Renal cortex interstitium (tissue), 15 donors: ENCODE data around the gene NCF2. TPM values are rescaled to one million over a fixed set of nuclear protein-coding genes. Genes with fewer than 3 reads are reported as not detected.
"Not testable (repeated sequence)": the region's sequence is repeated elsewhere in the genome, so short reads cannot be mapped to it uniquely, and the experiment has no call there.

Source experiments
- DNase-seq, 11 donors: peaks; one replicate each; pipeline ENCODE4 v3.0.0-alpha.2; 2013; ENCODE audit warnings: low read depth in 9 of 11, low spot score in 4 of 11; ENCODE audit errors: extremely low read depth in 1 of 11
- long read RNA-seq, 16 experiments: transcript quantifications; one replicate each; lab custom pipeline, GENCODE V29; 2026
- polyA plus RNA-seq, 3 donors: library from polyadenylated mRNA; unstranded; fragments of 120-200 nt; gene quantifications; one replicate each; pipeline ENCODE4 v1.2.1, GENCODE V29; 2013; ENCODE audit not compliant: insufficient read length in 3 of 3

NCF2 gene, protein sequence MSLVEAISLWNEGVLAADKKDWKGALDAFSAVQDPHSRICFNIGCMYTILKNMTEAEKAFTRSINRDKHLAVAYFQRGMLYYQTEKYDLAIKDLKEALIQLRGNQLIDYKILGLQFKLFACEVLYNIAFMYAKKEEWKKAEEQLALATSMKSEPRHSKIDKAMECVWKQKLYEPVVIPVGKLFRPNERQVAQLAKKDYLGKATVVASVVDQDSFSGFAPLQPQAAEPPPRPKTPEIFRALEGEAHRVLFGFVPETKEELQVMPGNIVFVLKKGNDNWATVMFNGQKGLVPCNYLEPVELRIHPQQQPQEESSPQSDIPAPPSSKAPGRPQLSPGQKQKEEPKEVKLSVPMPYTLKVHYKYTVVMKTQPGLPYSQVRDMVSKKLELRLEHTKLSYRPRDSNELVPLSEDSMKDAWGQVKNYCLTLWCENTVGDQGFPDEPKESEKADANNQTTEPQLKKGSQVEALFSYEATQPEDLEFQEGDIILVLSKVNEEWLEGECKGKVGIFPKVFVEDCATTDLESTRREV
- polyA plus RNA-seq = 1 to 10 TPM; 3.2 to 4.3 (median 4.2) TPM
- long read RNA-seq, donor 1 = 0 reads
- long read RNA-seq, donor 2 = 0 reads
- long read RNA-seq, donor 3, partial matches to known transcripts = 0 of 1 reads
- long read RNA-seq, donor 3, other reads (novel, unspliced or antisense) = 0 of 1 reads
- long read RNA-seq, donor 4 = 0 reads
- long read RNA-seq, donor 5 = 0 reads
- long read RNA-seq, donor 6 = 0 reads
- long read RNA-seq, donor 7 = 0 reads
- long read RNA-seq, donor 8 = 0 reads
- long read RNA-seq, donor 9 = 0 reads
- long read RNA-seq, donor 10 = 0 reads
- long read RNA-seq, donor 11 = 0 reads
- long read RNA-seq, donor 12, partial matches to known transcripts = 0 of 1 reads
- long read RNA-seq, donor 12, other reads (novel, unspliced or antisense) = 0 of 1 reads
- long read RNA-seq, donor 13 = 0 reads
- long read RNA-seq, donor 14, partial matches to known transcripts = 0 of 2 reads
- long read RNA-seq, donor 14, other reads (novel, unspliced or antisense) = 0 of 2 reads
- long read RNA-seq, donor 15 = 0 reads
- long read RNA-seq, donor 16 = 0 reads

DNA sequence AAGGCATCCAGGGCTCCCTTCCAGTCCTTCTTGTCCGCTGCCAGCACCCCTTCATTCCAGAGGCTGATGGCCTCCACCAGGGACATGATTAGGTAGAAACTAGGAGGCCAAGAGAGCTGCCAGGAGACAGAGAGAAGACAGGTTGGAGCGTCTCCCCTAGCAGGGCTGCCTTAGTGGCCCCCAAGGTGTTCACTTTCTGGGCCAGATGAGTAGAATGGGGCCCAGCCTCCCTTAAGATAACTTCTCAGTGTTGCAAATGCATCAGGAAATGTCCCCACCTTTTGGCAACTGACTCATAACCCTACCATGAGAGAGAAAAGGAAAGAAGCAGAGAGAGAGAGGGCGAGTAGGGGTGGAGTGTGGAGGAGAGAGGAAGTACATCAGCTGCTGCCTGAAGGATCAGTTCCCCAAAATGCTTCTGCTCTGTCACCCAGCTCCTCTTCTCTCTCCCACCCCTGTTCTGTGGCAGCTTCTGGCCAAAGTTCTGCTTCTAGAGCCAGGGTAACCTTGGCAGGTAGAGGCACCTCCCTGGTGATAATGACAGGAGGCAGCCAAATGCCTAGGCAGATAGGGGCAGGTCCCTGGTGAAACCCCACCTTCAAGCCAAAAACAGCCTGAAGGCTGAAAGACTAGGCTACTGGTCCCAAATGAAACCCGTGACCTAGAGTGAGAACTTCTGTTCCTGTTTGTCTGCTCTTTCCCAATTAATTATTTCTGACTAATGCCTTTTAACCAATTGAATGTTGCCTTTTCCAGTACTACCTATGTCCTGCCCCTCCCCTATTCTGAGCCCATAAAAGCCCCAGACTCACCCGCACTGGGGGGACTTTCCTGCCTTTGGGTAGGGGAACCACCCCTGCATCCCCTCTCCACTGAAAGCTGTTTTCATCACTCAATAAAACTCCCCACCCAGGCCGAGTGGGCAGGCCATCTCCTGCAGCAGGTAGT lies at the start of gene NCF2:
NCF2 (minus strand) TSS at position 216 of the 948 bp plus-strand sequence; CDS start at position 86, 130 bp downstream.
- no peak for DNase-seq

DNA sequence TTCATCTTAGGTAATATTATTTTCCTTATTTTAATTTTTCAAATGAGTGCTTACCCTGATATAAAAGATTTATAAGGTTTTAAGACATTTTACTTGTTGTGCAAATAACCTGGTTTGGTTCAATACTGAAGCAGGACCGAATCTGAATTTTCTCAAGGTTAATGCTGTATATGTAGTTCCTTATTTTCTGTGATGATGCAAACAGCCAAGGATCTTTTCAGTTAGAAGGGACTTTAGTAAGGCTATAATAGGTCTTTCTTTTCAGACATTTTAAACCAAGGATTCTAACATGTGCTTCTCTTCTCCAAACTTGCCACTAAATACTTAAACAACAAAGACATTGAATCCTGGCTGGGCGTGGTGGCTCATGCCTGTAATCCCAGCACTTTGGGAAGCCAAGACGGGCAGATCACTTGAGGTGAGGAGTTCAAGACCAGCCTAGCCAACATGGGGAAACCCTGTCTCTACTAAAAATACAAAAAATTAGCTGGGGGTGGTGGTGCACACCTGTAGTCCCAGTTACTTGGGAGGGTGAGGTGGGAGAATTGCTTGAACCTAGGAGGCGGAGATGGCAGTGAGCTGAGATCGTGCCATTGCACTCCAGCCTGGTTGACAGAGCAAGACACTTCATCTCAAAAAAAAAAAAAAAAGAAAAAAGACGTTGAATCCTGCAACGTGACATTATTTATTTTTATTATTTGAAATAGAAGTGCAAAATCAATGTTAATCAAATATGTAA lies 48.6 kb upstream of the NCF2 start:
- no peak for DNase-seq

DNA sequence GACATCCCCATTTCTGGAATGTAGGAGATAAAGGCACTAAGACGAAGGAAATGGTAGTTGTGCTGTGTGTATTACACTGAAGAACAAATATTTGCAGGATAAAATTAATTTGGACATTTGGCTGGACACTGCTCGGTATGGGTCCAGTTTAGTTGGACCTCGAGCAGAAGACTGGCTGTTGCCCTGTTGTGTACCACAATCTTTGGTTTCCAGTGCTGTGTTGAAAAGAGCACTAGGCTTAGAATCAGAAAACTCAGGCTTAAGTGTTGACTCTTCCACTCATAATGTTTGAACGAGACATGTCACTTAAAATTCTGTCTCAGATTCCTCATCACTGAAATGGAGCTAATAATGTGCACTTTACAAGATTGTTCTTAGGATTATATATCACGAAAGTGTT lies 46.5 kb upstream of the NCF2 start:
- no peak for DNase-seq

DNA sequence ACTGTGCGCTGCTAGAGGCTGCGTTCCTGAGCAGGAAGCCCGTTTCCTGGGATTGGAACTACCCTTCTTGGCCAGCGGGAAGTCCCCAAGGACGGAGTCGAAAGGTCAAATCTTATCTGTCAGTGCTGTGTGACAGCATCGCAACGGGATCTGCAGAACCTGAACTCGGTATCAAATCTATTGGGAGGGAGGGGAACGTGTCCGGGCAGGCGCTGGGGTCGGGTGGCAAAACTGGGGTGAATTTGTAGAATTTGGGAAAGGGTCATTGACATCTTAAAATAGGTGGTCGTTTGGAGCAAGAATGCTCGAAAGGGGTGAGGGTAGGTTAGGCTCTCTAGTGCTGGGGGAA lies 46.0 kb upstream of the NCF2 start:
- no peak for DNase-seq

DNA sequence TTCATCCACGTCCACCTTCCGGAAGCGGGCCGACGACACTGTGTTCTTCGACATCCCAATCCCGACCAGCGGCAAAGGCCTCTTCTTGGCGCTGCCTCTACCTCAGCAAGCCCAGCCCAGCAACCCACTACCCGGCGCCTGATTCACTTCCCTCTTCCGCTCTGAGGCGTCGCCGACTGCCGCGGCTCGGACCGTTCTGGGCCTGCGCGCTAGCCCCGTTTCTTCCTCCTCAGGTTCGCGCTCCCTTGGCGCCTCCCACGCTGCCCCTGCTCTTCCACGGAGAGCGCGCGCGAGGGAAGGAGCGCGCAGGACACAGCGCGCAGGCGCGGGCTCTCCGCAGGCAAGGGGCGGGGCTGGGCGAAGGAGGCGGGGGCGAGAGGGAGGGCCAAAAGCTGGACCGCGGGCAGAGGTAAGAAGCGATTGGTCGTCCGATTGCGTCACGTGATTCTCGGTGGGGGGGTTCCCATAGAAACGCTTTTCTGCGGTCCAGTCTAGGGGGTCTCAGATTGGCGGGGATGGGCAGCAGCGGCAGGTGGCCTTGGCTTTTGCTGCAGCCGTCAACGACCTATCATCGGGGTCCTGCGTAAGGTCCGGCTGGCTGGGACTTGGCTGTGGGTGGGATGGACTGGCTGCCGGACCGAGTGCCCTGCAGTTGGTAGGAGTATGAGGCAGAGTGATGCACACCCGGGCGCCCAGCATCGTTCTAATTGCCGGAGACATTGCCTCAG lies 45.5 kb upstream of the NCF2 start, which contains the start of gene ARPC5:
ARPC5 (minus strand) TSS at position 178 of the 728 bp plus-strand sequence; CDS start at position 54, 124 bp downstream.
- peak; percentile 88 to 97 (median 95) for DNase-seq

DNA sequence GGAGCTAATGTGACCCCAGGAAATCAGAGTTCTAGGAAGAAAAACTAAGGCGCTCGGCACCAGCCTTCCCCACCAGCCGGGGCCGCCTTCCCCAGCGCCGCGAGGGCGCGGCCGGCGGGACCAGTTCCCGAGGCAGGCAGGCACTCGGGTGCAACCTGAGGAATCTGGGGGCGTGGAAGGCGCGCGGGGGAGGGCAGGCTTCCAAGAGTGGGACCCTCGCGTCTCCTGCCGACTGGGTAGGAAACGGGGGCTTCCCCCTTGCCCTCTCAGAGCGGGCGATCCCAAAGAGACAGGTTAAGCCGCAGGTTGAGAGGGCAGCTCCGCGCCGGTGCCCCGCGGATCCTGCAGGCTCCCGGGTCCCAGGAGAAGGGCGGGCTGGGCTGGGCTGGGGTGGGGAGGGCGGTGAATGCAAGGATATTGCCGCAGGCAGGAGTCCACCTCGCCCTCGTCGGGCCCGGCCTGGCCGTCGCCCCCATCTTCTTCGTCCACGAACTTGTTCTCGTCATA lies 44.9 kb upstream of the NCF2 start:
- peak in 3 of 11 donors; percentile 19 to 39 (median 21) for DNase-seq

DNA sequence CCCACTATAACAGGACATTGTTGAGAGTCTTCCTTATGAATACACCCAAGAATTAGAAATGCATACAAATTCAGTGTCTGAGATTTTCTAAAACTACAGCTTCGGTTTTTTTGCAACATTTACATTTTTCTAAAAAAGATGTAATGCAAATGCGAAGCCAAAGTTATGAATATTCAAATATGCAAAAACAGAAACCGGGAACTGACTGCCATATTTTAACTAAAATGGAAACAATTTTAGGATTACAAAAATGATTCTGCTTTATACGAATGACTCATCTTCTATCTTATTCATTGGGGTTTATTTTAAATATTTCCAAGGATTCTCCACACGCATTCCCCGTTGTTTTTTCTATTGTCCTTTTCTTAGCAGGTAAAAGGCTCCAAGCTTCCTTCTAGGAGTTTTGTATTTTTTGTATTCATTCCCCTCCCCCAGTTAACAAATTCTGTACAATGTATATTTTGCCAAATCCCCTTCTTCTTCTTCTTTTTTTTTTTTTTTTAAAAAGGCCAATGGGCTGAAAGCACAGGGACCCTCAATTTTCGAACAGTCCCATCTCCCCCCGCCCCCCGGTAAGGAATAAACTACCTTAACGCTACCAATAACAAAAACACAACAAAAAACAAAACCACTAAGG lies 44.3 kb upstream of the NCF2 start:
- DNase-seq = no peak

DNA sequence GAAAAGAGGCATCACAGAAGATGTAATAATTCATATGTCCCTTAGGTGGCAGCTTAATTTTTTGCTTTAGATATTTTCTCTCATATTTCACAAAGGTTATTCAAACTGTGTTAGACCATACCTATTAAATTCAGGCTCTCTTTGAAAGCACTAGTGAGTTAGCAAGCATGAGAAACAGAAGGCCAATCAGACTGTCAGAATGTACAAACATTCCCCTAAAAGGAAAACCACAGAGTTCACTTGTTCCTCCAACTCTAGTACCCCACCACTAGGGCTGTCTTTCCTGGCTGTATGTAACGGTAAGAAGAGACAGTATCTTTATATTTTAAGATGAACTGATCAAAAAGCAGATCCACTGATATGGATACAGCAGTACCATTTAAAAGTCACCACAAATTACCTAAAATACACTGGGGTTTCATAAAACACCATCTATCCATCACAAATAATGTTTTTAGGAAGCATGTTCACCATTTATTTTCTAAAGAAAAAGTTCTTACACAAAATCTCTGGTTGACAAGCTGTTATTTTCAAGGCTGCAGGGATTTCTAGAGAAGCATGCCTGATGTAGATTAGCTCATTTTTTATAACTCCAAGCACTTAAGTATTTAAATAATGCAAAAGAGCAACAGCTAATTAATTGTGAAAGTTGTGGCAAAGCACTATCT lies 43.6 kb upstream of the NCF2 start:
- peak in 1 of 11 donors; percentile 57 for DNase-seq

DNA sequence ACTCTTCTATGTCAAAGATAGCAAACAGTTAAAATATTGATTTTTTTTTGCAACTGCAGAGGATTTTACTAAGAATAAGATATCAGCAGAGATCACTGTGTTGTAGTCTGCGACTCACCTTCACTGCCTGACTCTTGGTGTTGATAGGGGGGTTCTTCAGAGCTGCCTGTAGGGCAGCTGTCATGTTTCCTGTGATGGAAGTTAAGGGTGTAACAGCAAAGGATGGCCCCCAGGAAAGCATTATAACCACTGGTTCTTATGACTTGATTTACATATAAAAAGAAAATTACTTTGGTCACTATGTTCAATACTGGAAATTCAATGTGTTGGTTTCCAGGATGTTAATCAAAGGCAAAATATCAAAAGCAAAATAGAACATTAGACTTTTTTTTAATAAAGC lies 42.7 kb upstream of the NCF2 start:
- DNase-seq = no peak

DNA sequence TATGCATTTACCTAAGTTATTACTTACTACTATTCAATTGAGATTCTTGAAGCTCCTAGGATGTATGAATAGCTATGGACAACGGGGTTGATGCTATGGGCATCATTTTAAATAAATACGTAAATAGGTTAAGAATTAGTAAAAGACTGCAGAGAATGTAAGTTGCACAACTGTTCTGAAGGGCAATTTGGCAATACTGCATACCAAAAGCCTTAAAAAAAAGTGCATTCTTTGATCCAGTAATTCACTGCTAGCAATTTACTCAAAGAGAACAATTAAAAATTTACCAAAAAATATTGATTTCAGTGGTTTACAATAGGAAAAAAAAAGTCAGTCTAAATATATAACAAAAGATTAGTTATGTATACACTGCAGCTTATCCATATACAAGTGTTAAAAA lies 41.9 kb upstream of the NCF2 start:
- DNase-seq = no peak

DNA sequence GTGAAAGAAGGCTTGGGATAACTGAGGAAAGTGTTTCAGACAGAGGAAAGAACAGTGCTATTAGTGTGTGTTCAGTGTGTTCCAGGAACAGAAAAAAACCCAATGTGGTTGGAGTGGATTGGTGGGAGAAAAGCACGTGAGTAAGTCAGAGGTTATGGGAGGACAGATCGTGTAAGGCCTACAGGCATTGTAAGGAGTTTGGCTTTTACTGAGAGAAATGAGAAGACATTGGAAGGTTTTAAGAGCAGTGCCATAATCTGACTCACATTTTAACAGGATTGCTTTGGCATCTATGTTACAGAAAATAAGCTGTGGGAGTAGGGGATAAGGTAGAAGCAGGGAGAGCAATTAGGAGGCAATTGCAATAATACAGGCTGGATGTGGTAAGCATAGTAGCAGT lies 40.5 kb upstream of the NCF2 start:
- DNase-seq = no peak

DNA sequence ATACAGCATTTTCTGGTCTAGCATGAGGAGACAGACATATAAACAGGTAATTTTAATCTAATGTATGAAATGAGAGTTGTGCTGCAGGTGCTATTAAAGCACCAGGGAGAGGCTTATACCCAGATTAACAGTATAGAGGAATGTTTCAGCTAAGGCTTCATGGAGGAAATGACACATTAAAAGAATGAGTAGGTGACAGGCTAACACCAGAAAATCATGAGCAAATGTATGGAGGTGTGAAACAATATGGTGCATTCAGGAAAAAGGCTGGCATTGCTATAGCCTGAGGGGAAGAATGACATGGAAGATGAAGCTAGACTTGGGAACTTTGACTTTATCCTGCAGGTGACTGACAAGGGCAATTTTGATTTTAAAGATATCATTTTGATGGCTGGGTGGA lies 38.3 kb upstream of the NCF2 start:
- no peak for DNase-seq

DNA sequence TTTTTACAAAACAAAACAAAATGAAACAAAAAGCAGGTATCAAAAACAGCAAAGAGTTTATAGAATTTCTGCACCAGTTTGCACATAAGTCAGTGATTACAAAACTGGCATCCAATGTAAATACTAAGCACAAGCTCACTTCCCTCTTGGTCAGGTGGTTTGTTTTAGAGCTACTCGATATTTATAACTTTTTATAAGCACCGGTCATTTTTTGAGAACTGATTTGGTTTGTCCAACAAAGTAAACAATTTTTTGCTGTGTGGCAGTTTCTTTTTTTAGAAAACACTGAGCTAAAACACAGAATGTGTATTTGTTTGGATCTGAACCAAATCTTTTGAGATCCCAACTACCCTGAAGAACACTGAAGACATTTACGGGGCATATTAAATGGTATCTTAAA lies 36.0 kb upstream of the NCF2 start:
- DNase-seq = not testable (repeated sequence)

DNA sequence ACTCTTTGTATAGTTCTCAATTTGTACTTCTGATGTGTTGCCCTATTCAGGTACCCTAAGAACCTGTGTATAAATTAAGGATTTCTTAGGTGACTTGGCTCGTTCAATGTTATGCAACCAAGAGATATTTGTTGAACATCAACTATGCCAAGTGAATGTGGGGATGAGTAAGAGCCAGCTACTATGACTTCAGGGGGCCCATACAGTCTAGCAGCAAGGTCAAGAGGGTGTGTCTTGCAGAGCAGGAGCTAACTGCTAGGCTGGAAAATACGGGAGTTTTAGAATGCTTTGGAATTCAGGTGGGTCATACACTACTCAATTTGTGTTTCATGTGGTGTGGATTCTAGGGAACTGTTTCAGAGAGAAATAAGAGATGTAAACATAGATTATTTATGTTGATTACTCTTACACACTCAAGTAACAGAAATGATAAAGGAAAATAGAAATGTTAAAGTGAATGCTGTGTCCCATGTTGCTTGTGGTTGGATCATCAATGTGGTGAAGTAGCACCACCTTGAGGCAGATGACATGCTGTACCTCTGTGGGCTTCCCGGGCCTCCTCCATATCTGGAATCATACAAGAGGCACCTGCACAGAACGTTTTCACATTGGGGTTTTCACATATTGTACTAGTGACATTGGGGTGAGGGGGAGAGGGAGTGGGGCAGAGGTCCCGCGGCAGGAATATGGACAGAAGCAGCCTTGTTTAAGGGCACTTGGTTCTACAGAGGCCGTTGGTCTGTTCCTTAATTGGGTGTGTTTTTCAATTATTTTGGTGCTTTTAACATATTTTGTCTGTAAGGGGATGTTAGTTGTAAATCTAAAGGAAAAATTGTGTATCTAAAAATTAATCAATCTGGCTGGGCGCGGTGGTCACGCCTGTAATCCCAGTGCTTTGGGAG lies 32.9 kb upstream of the NCF2 start:
- peak in 7 of 11 donors; percentile 46 to 70 (median 56) for DNase-seq

DNA sequence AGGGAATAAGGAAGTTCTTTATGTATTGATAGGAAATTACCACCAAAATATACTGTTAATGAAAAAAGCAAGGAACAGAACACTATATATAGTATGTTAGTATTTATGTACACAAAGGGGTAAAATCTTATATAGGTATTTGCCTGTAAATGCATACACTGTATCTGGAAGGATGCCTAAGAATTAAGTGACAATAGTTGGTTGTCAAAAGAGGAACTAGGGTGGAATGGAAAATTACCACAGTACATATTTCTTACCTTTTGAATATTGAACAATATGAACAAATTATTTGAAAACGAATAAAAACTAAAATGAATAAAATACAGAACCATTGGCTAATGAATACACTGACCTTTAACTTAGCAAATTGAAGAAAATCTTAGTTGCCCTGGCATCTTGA lies 31.8 kb upstream of the NCF2 start:
- no peak for DNase-seq
